ENCODE results near the gene POLR2E. TPM values are rescaled to one million over a fixed set of nuclear protein-coding genes. Genes with fewer than 3 reads are reported as not detected.

POLR2E gene
- total and polyA plus RNA-seq, 8 donors, result 40.0 to 69.4 (median 61.3) TPM

GRCh38 chr19:1038978-1039645, 56.1 kb downstream of the POLR2E start:
- H3K27me3 ChIP-seq, result no peaks in the 10 kb centered on the region
- no peak for FAIRE-seq
- no peak for TF ChIP-seq CTCF (IDR thresholded peaks at IDR 0.05)
- no peaks in the 10 kb centered on the region for H3K36me3 ChIP-seq
- H3K4me1 ChIP-seq, result peaks cover 0 to 10% (median 0%) of the 10 kb centered on the region in 3 donors
- ATAC-seq, result no peak
- peak overlapping the region in 1 of 4 donors; percentile 55 for H3K4me3 ChIP-seq
- 65 to 66% methylated on average over 22 of the region's 22 CpGs for WGBS, 2 donors
- no peaks in the 10 kb centered on the region for H3K9me3 ChIP-seq
- no peak overlapping the region for H3K27ac ChIP-seq
- intact Hi-C loops (cut with DNase I), result no loop called here
- DNase-seq, result peak in 1 of 6 donors; percentile 28

DNA sequence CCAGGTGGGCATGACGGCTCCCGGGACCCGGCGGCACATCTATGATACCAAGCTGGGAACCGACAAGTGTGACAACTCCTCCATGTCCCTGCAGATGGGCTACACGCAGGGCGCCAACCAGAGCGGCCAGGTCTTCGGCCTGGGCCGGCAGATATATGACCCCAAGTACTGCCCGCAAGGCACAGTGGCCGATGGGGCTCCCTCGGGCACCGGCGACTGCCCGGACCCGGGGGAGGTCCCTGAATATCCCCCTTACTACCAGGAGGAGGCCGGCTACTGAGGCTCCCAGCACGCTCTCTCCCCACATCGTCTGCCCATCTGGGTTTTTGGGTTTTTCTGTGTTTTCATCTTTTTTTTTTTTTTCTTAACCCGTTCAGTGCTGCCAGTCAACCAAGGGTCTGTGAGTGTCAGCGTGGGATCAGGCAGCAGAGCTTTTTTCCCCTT, 57.5 kb downstream of the POLR2E start:
- 81 to 88% methylated on average over 22 of the region's 22 CpGs for WGBS, 2 donors
- intact Hi-C loops (cut with DNase I), result no loop called here
- FAIRE-seq, result no peak
- H3K4me1 ChIP-seq, result peaks cover 0 to 10% (median 0%) of the 10 kb centered on the region in 3 donors
- H3K27ac ChIP-seq, result peak overlapping the region in 1 of 4 donors; percentile 37
- H3K36me3 ChIP-seq, result peaks cover 0 to 6% (median 0%) of the 10 kb centered on the region in 3 donors
- H3K27me3 ChIP-seq, result no peaks in the 10 kb centered on the region
- no peak for TF ChIP-seq CTCF (IDR thresholded peaks at IDR 0.05)
- no peaks in the 10 kb centered on the region for H3K9me3 ChIP-seq
- ATAC-seq, result no peak
- peak in 2 of 6 donors; percentile 58 to 62 for DNase-seq
- H3K4me3 ChIP-seq, result no peak overlapping the region

Other genes starting within 250 kb of the POLR2E start
- under 1 TPM in 2 of 6 donors, not detected in 4; 0.16 to 0.35 TPM for gene ELANE, start 243.1 kb downstream of the POLR2E start, total RNA-seq
- under 1 TPM; 0.19 to 0.57 TPM for gene ELANE, start 243.1 kb downstream of the POLR2E start, polyA plus RNA-seq
- 10 to 100 TPM in 2 of 6 donors, 1 to 10 TPM in 4; 2.5 to 48.8 (median 7.3) TPM for gene CFD, start 235.7 kb downstream of the POLR2E start, total RNA-seq
- gene CFD, start 235.7 kb downstream of the POLR2E start, polyA plus RNA-seq, result 10 to 100 TPM; 27.8 to 48.1 TPM
- gene MED16, start 202.2 kb downstream of the POLR2E start, total RNA-seq, result 10 to 100 TPM; 23.0 to 46.5 (median 33.5) TPM
- 100 to 1,000 TPM; 139 to 147 TPM for gene MED16, start 202.2 kb downstream of the POLR2E start, polyA plus RNA-seq
- gene RNU6-9, start 201.9 kb downstream of the POLR2E start, total RNA-seq, result not detected
- gene RNU6-9, start 201.9 kb downstream of the POLR2E start, polyA plus RNA-seq, result not detected
- gene R3HDM4, start 182.2 kb downstream of the POLR2E start, total RNA-seq, result 10 to 100 TPM; 21.6 to 36.7 (median 29.2) TPM
- 10 to 100 TPM; 56.0 to 57.2 TPM for gene R3HDM4, start 182.2 kb downstream of the POLR2E start, polyA plus RNA-seq
- gene KISS1R, start 178.0 kb downstream of the POLR2E start, total RNA-seq, result 1 to 10 TPM in 1 of 6 donors, under 1 TPM in 4, not detected in 1; 0.16 to 1.0 (median 0.25) TPM
- under 1 TPM in 1 of 2 donors, not detected in 1; 0.80 TPM for gene KISS1R, start 178.0 kb downstream of the POLR2E start, polyA plus RNA-seq
- 1 to 10 TPM; 6.5 to 8.5 (median 7.3) TPM for gene ARID3A, start 169.3 kb downstream of the POLR2E start, total RNA-seq
- gene ARID3A, start 169.3 kb downstream of the POLR2E start, polyA plus RNA-seq, result 1 to 10 TPM; 4.6 to 5.2 TPM
- gene WDR18, start 111.0 kb downstream of the POLR2E start, total RNA-seq, result 10 to 100 TPM; 12.3 to 26.2 (median 19.0) TPM
- gene WDR18, start 111.0 kb downstream of the POLR2E start, polyA plus RNA-seq, result 10 to 100 TPM; 75.1 to 84.8 TPM
- gene GRIN3B, start 95.0 kb downstream of the POLR2E start, total RNA-seq, result not detected
- under 1 TPM; 0.08 to 0.09 TPM for gene GRIN3B, start 95.0 kb downstream of the POLR2E start, polyA plus RNA-seq
- gene TMEM259, start 74.3 kb downstream of the POLR2E start, total RNA-seq, result 10 to 100 TPM; 65.9 to 99.1 (median 83.7) TPM
- gene TMEM259, start 74.3 kb downstream of the POLR2E start, polyA plus RNA-seq, result 100 to 1,000 TPM; 385 to 448 TPM
- gene RNU6-2, start 73.9 kb downstream of the POLR2E start, total RNA-seq, result not detected
- not detected for gene RNU6-2, start 73.9 kb downstream of the POLR2E start, polyA plus RNA-seq
- 10 to 100 TPM; 46.4 to 73.8 (median 56.2) TPM for gene CNN2, start 68.8 kb downstream of the POLR2E start, total RNA-seq
- gene CNN2, start 68.8 kb downstream of the POLR2E start, polyA plus RNA-seq, result 10 to 100 TPM; 20.4 to 40.9 TPM
- 10 to 100 TPM in 4 of 6 donors, 1 to 10 TPM in 2; 6.9 to 27.0 (median 16.0) TPM for gene ABCA7, start 55.3 kb downstream of the POLR2E start, total RNA-seq
- 100 to 1,000 TPM in 1 of 2 donors, 10 to 100 TPM in 1; 60.9 to 131 TPM for gene ABCA7, start 55.3 kb downstream of the POLR2E start, polyA plus RNA-seq
- 10 to 100 TPM in 3 of 6 donors, 1 to 10 TPM in 3; 5.1 to 15.8 (median 8.4) TPM for gene ARHGAP45, start 28.2 kb downstream of the POLR2E start, total RNA-seq
- gene ARHGAP45, start 28.2 kb downstream of the POLR2E start, polyA plus RNA-seq, result 10 to 100 TPM; 11.6 to 21.6 TPM
- 100 to 1,000 TPM in 1 of 6 donors, 10 to 100 TPM in 5; 48.8 to 112 (median 63.8) TPM for gene GPX4, start 8.6 kb upstream of the POLR2E start, total RNA-seq
- 100 to 1,000 TPM; 255 to 290 TPM for gene GPX4, start 8.6 kb upstream of the POLR2E start, polyA plus RNA-seq
- 10 to 100 TPM; 16.8 to 43.7 (median 23.9) TPM for gene SBNO2, start 78.9 kb upstream of the POLR2E start, total RNA-seq
- 10 to 100 TPM; 36.4 to 53.9 TPM for gene SBNO2, start 78.9 kb upstream of the POLR2E start, polyA plus RNA-seq
- gene STK11, start 110.4 kb upstream of the POLR2E start, total RNA-seq, result 10 to 100 TPM; 20.1 to 38.6 (median 23.4) TPM
- 10 to 100 TPM; 43.6 to 62.2 TPM for gene STK11, start 110.4 kb upstream of the POLR2E start, polyA plus RNA-seq
- 1 to 10 TPM in 1 of 6 donors, under 1 TPM in 5; 0.16 to 1.1 (median 0.51) TPM for gene CBARP, start 142.6 kb upstream of the POLR2E start, total RNA-seq
- gene CBARP, start 142.6 kb upstream of the POLR2E start, polyA plus RNA-seq, result 1 to 10 TPM; 2.0 to 2.6 TPM
- gene ATP5F1D, start 146.4 kb upstream of the POLR2E start, total RNA-seq, result 100 to 1,000 TPM in 5 of 6 donors, 10 to 100 TPM in 1; 97.3 to 192 (median 149) TPM
- 100 to 1,000 TPM; 173 to 515 TPM for gene ATP5F1D, start 146.4 kb upstream of the POLR2E start, polyA plus RNA-seq
- gene MIDN, start 153.2 kb upstream of the POLR2E start, total RNA-seq, result 10 to 100 TPM; 32.1 to 78.0 (median 49.1) TPM
- gene MIDN, start 153.2 kb upstream of the POLR2E start, polyA plus RNA-seq, result 10 to 100 TPM; 36.6 to 49.1 TPM
- 100 to 1,000 TPM; 232 to 607 (median 483) TPM for gene CIRBP, start 174.0 kb upstream of the POLR2E start, total RNA-seq
- gene CIRBP, start 174.0 kb upstream of the POLR2E start, polyA plus RNA-seq, result 1,000 to 10,000 TPM in 1 of 2 donors, 100 to 1,000 TPM in 1; 802 to 1,009 TPM
- 10 to 100 TPM; 16.1 to 26.1 (median 22.9) TPM for gene FAM174C, start 180.2 kb upstream of the POLR2E start, total RNA-seq
- 10 to 100 TPM; 69.8 to 83.4 TPM for gene FAM174C, start 180.2 kb upstream of the POLR2E start, polyA plus RNA-seq
- under 1 TPM in 2 of 6 donors, not detected in 4; 0.22 to 0.94 TPM for gene EFNA2, start 190.5 kb upstream of the POLR2E start, total RNA-seq
- not detected for gene EFNA2, start 190.5 kb upstream of the POLR2E start, polyA plus RNA-seq